ENCODE measurements around the gene DDX20. TPM values are rescaled to one million over a fixed set of nuclear protein-coding genes. Genes with fewer than 3 reads are reported as not detected.

DDX20 gene, protein sequence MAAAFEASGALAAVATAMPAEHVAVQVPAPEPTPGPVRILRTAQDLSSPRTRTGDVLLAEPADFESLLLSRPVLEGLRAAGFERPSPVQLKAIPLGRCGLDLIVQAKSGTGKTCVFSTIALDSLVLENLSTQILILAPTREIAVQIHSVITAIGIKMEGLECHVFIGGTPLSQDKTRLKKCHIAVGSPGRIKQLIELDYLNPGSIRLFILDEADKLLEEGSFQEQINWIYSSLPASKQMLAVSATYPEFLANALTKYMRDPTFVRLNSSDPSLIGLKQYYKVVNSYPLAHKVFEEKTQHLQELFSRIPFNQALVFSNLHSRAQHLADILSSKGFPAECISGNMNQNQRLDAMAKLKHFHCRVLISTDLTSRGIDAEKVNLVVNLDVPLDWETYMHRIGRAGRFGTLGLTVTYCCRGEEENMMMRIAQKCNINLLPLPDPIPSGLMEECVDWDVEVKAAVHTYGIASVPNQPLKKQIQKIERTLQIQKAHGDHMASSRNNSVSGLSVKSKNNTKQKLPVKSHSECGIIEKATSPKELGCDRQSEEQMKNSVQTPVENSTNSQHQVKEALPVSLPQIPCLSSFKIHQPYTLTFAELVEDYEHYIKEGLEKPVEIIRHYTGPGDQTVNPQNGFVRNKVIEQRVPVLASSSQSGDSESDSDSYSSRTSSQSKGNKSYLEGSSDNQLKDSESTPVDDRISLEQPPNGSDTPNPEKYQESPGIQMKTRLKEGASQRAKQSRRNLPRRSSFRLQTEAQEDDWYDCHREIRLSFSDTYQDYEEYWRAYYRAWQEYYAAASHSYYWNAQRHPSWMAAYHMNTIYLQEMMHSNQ
- 10.2 and 16.9 TPM in 2 replicates for total RNA-seq

GRCh38 chr1:111755331-111756123 is at the start of gene DDX20:
Gene DDX20 (plus strand): TSS chr1:111755901. CDS start chr1:111755925, 24 bp downstream.

GRCh38 chr1:111739194-111739924 is 16.3 kb upstream of the DDX20 start, which contains the start of gene INKA2:
Gene INKA2 (minus strand): TSS chr1:111739395. CDS start chr1:111739242, 153 bp downstream.

Other genes starting within 250 kb of the DDX20 start
- gene RAP1A, start 136.1 kb upstream of the DDX20 start, total RNA-seq = 27.4 and 29.3 TPM in 2 replicates
- 7.9 and 8.2 TPM in 2 replicates for gene INKA2, start 16.5 kb upstream of the DDX20 start, total RNA-seq
- 6.0 and 6.6 TPM in 2 replicates for gene KCND3, start 233.8 kb downstream of the DDX20 start, total RNA-seq